ENCODE measurements around the gene DNAH7.

The DNAH7 gene

GRCh38 chr2:196076778-196077568, 8.3 kb upstream of the DNAH7 start:
- DNase-seq: no peak

- DNase-seq: no peak
Measured at GRCh38 chr2:196075196-196075595, 6.6 kb upstream of the DNAH7 start.

- no peak for DNase-seq
Measured at GRCh38 chr2:196074631-196075030, 6.0 kb upstream of the DNAH7 start.

- no peak for DNase-seq
Measured at GRCh38 chr2:196073521-196073920, 4.9 kb upstream of the DNAH7 start.

GRCh38 chr2:196067088-196067382, 1.6 kb downstream of the DNAH7 start:
- no peak for DNase-seq

- no peak for DNase-seq
Measured at GRCh38 chr2:196066291-196067087, 2.1 kb downstream of the DNAH7 start.

- no peak for DNase-seq
Measured at GRCh38 chr2:196063773-196064172, 4.9 kb downstream of the DNAH7 start.

- no peak for DNase-seq
Measured at GRCh38 chr2:196059491-196059960, 9.1 kb downstream of the DNAH7 start.

GRCh38 chr2:196054631-196055030, 14.0 kb downstream of the DNAH7 start:
- no peak for DNase-seq

- DNase-seq: no peak
Measured at GRCh38 chr2:196046123-196046917, 22.3 kb downstream of the DNAH7 start.

GRCh38 chr2:196041786-196042185, 26.9 kb downstream of the DNAH7 start:
- no peak for DNase-seq

- no peak for DNase-seq
Measured at GRCh38 chr2:196040218-196040617, 28.4 kb downstream of the DNAH7 start.

- no peak for DNase-seq
Measured at GRCh38 chr2:196036442-196036841, 32.2 kb downstream of the DNAH7 start.

- DNase-seq: no peak
Measured at GRCh38 chr2:196018037-196018436, 50.6 kb downstream of the DNAH7 start.

GRCh38 chr2:196012314-196012713, 56.3 kb downstream of the DNAH7 start:
- DNase-seq: no peak

- DNase-seq: no peak
Measured at GRCh38 chr2:196000551-196000950, 68.1 kb downstream of the DNAH7 start.

- DNase-seq: no peak
Measured at GRCh38 chr2:195998070-195998469, 70.6 kb downstream of the DNAH7 start.

- no peak for DNase-seq
Measured at GRCh38 chr2:195995499-195995898, 73.1 kb downstream of the DNAH7 start.

GRCh38 chr2:195993623-195994022, 75.0 kb downstream of the DNAH7 start:
- no peak for DNase-seq

GRCh38 chr2:195985741-195986140, 82.9 kb downstream of the DNAH7 start:
- DNase-seq: no peak

GRCh38 chr2:195984923-195985726, 83.5 kb downstream of the DNAH7 start:
- no peak for DNase-seq

- DNase-seq: no peak
Measured at GRCh38 chr2:195967336-195967735, 101.3 kb downstream of the DNAH7 start.

- DNase-seq: no peak
Measured at GRCh38 chr2:195961873-195962272, 106.8 kb downstream of the DNAH7 start.
